OCI-LY7 (cell line): ENCODE data around the gene AFF3. TPM values are rescaled to one million over a fixed set of nuclear protein-coding genes. Genes with fewer than 3 reads are reported as not detected.

Source experiments
- BruUV-seq: library from RNA; stranded (reverse); fragments of 400-500 nt; replicated peaks from 2 replicates; lab custom pipeline; 2021; lab: Mats Ljungman, UMichigan
- CTCF ChIA-PET: fragments of 300-600 bp; sonication (Branson Sonifier 250); formaldehyde crosslinking; loops from one replicate; lab custom pipeline; 2022; ENCODE audit warnings: antibody characterized with exemption; ENCODE audit not compliant: unreplicated experiment; lab: Charles Lee
- POLR2A ChIA-PET: fragments of 300-600 bp; sonication (Branson Sonifier 250); formaldehyde crosslinking; loops from one replicate; lab custom pipeline; 2022; ENCODE audit warnings: antibody characterized with exemption; lab: Charles Lee
- DNase-seq: peaks from one replicate; pipeline ENCODE4 v3.0.0-alpha.2; 2015; ENCODE audit warnings: low spot score
- H2AFZ ChIP-seq: fragments of 200-600 bp; sonication (generic), shearing (Covaris generic); 2 replicates; pipeline ENCODE4 v1.6.1; 2014; ENCODE audit warnings: mild to moderate bottlenecking, antibody characterized with exemption, low read length, moderate library complexity
- H3K27ac ChIP-seq: fragments of 200-600 bp; sonication (generic); 2 replicates; pipeline ENCODE4 v1.5.1; 2014; ENCODE audit warnings: mixed run types, low read depth, mild to moderate bottlenecking, moderate library complexity, low read length, inconsistent platforms; ENCODE audit not compliant: poor library complexity, severe bottlenecking
- H3K36me3 ChIP-seq: fragments of 200-600 bp; sonication (generic); 2 replicates; pipeline ENCODE4 v1.6.1; 2014; ENCODE audit warnings: mild to moderate bottlenecking, antibody characterized with exemption, low read length, moderate library complexity, mixed read lengths; ENCODE audit not compliant: insufficient read depth
- H3K4me1 ChIP-seq: fragments of 200-600 bp; sonication (generic); 2 replicates; pipeline ENCODE4 v1.5.1; 2014; ENCODE audit warnings: mild to moderate bottlenecking, low read length; ENCODE audit not compliant: insufficient read depth, poor library complexity, severe bottlenecking
- H3K4me2 ChIP-seq: fragments of 200-600 bp; sonication (generic); 2 replicates; pipeline ENCODE4 v1.6.1; 2014; ENCODE audit warnings: mild to moderate bottlenecking, low read length
- H3K4me3 ChIP-seq: fragments of 200-600 bp; sonication (generic); 2 replicates; pipeline ENCODE4 v1.5.1; 2014; ENCODE audit warnings: mild to moderate bottlenecking, low read depth, low read length; ENCODE audit not compliant: poor library complexity, severe bottlenecking
- H3K79me2 ChIP-seq: fragments of 200-600 bp; sonication (generic); 2 replicates; pipeline ENCODE4 v1.6.1; 2016; ENCODE audit warnings: low read depth, mild to moderate bottlenecking, low read length, moderate library complexity, mixed read lengths; ENCODE audit not compliant: insufficient read depth
- H3K9me2 ChIP-seq: fragments of 200-600 bp; sonication (generic); 2 replicates; pipeline ENCODE4 v1.6.1; 2016; ENCODE audit warnings: mild to moderate bottlenecking, low read length, mixed read lengths; ENCODE audit not compliant: insufficient read depth
- H3K9me3 ChIP-seq: fragments of 200-600 bp; sonication (generic); 2 replicates; pipeline ENCODE4 v1.6.1; 2014; ENCODE audit warnings: mild to moderate bottlenecking, mixed run types, low read length, mixed read lengths
- H4K20me1 ChIP-seq: fragments of 200-600 bp; sonication (generic); 2 replicates; pipeline ENCODE4 v1.6.1; 2014; ENCODE audit warnings: mild to moderate bottlenecking, antibody characterized with exemption, low read length, moderate library complexity, mixed read lengths; ENCODE audit not compliant: insufficient read depth
- EZH2phosphoT487 ChIP-seq: fragments of 200-600 bp; sonication (generic); IDR thresholded peaks from 2 replicates; pipeline ENCODE4 v1.6.1; 2018; ENCODE audit warnings: low read depth, borderline replicate concordance, mild to moderate bottlenecking, mixed run types, antibody characterized with exemption, low read length, moderate library complexity, mixed read lengths
- intact Hi-C: fragments of 100-400 bp; cut with micrococcal nuclease; formaldehyde crosslinking; loops from one replicate; pipeline ENCODE4 v1.10.0; 2022; ENCODE audit not compliant: unreplicated experiment
- total RNA-seq, 2 experiments: library from RNA; depleted of rRNA in 1 of 2; stranded (reverse); fragments of >200 nt in 1 of 2; shearing (Covaris generic) in 1 of 2; gene quantifications; 2 replicates each; pipeline ENCODE4 v1.2.3, GENCODE V29; 2014 to 2022
- TF ChIP-seq, protein P1 (sequence below): fragments of 200-600 bp; sonication (generic); conservative IDR thresholded peaks from 2 replicates; pipeline ENCODE4 v1.5.1; 2014; ENCODE audit warnings: mild to moderate bottlenecking, antibody characterized with exemption, low read length, moderate library complexity, mixed read lengths

Gene AFF3
- total RNA-seq, 2 experiments from 2014 or later: 131 to 133 TPM

DNA sequence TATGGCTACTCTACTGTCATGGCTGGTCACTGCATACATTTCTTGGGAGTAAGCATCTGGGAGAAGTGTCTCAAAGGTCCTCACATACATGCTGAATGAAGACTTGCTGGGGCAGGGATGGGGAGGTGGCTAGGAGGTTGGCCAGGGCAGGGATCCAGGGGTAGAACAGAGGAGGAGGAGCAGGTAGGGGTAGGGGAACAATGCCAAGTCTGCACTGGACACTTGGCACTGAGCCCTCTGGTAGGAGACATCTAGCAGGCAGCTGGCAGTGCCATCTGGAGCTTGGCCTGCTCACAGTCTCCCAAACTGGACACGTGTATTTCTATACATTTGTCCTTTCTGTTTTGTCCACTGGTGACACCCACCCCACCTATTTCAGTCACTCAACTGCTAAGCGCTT, 589.9 kb downstream of the AFF3 start:
- H3K9me3 ChIP-seq: no peaks in the 10 kb centered on the region
- H4K20me1 ChIP-seq: no peaks in the 10 kb centered on the region
- H2AFZ ChIP-seq: no peak overlapping the region
- no peak for TF ChIP-seq EZH2phosphoT487
- TF ChIP-seq, protein P1, sequence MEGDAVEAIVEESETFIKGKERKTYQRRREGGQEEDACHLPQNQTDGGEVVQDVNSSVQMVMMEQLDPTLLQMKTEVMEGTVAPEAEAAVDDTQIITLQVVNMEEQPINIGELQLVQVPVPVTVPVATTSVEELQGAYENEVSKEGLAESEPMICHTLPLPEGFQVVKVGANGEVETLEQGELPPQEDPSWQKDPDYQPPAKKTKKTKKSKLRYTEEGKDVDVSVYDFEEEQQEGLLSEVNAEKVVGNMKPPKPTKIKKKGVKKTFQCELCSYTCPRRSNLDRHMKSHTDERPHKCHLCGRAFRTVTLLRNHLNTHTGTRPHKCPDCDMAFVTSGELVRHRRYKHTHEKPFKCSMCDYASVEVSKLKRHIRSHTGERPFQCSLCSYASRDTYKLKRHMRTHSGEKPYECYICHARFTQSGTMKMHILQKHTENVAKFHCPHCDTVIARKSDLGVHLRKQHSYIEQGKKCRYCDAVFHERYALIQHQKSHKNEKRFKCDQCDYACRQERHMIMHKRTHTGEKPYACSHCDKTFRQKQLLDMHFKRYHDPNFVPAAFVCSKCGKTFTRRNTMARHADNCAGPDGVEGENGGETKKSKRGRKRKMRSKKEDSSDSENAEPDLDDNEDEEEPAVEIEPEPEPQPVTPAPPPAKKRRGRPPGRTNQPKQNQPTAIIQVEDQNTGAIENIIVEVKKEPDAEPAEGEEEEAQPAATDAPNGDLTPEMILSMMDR: no peak
- no peaks in the 10 kb centered on the region for H3K79me2 ChIP-seq
- intact Hi-C loops: loop anchor here (10.0 kb wide), 1 partner anchor 152 kb away; no protein-coding TSS in a partner anchor
- no TSS peak for BruUV-seq
- H3K9me2 ChIP-seq: no peaks in the 10 kb centered on the region
- H3K4me3 ChIP-seq: no peak overlapping the region
- ChIA-PET POLR2A (no interaction called here), CTCF (no interaction called here)
- no peak overlapping the region for H3K27ac ChIP-seq
- H3K36me3 ChIP-seq: peaks cover 91% of the 10 kb centered on the region
- H3K4me1 ChIP-seq: no peaks in the 10 kb centered on the region
- DNase-seq: no peak
- H3K4me2 ChIP-seq: no peak overlapping the region

GRCh38 chr2:99550368-99550767, 592.0 kb downstream of the AFF3 start:
- Histone ChIP-seq H3K4me3 (no peak overlapping the region), H2AFZ (no peak overlapping the region), H3K4me1 (no peaks in the 10 kb centered on the region), H4K20me1 (no peaks in the 10 kb centered on the region), H3K9me3 (no peaks in the 10 kb centered on the region), H3K9me2 (no peaks in the 10 kb centered on the region), H3K27ac (no peak overlapping the region), H3K79me2 (no peaks in the 10 kb centered on the region), H3K4me2 (no peak overlapping the region), H3K36me3 (peaks cover 75% of the 10 kb centered on the region)
- intact Hi-C loops: loop anchor here (10.0 kb wide), 1 partner anchor 154 kb away; no protein-coding TSS in a partner anchor
- TF ChIP-seq, protein P1: no peak
- TF ChIP-seq EZH2phosphoT487: no peak
- BruUV-seq: no TSS peak
- ChIA-PET CTCF (no interaction called here), POLR2A (no interaction called here)
- DNase-seq: no peak

- DNase-seq: no peak
- H3K9me2 ChIP-seq: no peaks in the 10 kb centered on the region
- CTCF ChIA-PET: no interaction called here
- H3K4me1 ChIP-seq: no peaks in the 10 kb centered on the region
- no peak overlapping the region for H3K4me2 ChIP-seq
- H3K79me2 ChIP-seq: no peaks in the 10 kb centered on the region
- no peaks in the 10 kb centered on the region for H3K9me3 ChIP-seq
- intact Hi-C loops: no loop called here
- H3K27ac ChIP-seq: no peak overlapping the region
- H3K36me3 ChIP-seq: peaks cover 32% of the 10 kb centered on the region
- H4K20me1 ChIP-seq: no peaks in the 10 kb centered on the region
- no peak for TF ChIP-seq EZH2phosphoT487
- TF ChIP-seq, protein P1: no peak
- BruUV-seq: no TSS peak
- H3K4me3 ChIP-seq: no peak overlapping the region
- H2AFZ ChIP-seq: no peak overlapping the region
- POLR2A ChIA-PET: interaction anchor here (0.7 kb wide), 1 partner anchor 26 kb away, joined by 3 read pairs; no protein-coding TSS in a partner anchor
Observed at GRCh38 chr2:99545604-99546003, 596.8 kb downstream of the AFF3 start.
